ENCODE data around the gene SPOUT1.
"Not testable (repeated sequence)": the region's sequence is repeated elsewhere in the genome, so short reads cannot be mapped to it uniquely, and the experiment has no call there.

SPOUT1 gene

DNA sequence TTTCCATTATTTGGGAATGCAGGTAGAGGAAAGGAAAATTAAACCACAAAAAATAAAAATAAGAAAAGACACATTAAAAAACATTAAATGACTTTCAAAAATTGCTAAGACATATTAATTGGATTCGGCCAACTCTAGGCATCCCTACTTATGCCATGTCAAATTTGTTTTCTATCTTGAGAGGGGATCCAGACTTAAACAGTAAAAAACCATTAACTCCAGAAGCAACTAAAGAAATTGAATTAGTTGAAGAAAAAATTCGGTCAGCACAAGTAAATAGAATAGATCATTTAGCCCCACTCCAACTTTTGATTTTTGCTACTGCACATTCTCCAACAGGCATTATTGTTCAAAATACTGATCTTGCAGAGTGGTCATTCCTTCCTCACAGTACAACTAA, 23.1 kb upstream of the SPOUT1 start:
- not testable (repeated sequence) for H3K36me3 ChIP-seq (ENCODE audit: control insufficient read depth, insufficient read depth, low read length); H3K4me1 ChIP-seq (ENCODE audit: control insufficient read depth, insufficient read depth, low read length); DNase-seq (ENCODE audit: low read depth, low spot score); H3K9me3 ChIP-seq (ENCODE audit: control insufficient read depth, insufficient read depth, low read length); H3K27me3 ChIP-seq (ENCODE audit: control insufficient read depth, insufficient read depth, low read length); H3K27ac ChIP-seq (ENCODE audit: low read length); H3K4me3 ChIP-seq (ENCODE audit: low read length)
- no CpG with 5 or more reads among the region's 2 CpGs for WGBS (ENCODE audit: insufficient coverage, insufficient read length)

DNA sequence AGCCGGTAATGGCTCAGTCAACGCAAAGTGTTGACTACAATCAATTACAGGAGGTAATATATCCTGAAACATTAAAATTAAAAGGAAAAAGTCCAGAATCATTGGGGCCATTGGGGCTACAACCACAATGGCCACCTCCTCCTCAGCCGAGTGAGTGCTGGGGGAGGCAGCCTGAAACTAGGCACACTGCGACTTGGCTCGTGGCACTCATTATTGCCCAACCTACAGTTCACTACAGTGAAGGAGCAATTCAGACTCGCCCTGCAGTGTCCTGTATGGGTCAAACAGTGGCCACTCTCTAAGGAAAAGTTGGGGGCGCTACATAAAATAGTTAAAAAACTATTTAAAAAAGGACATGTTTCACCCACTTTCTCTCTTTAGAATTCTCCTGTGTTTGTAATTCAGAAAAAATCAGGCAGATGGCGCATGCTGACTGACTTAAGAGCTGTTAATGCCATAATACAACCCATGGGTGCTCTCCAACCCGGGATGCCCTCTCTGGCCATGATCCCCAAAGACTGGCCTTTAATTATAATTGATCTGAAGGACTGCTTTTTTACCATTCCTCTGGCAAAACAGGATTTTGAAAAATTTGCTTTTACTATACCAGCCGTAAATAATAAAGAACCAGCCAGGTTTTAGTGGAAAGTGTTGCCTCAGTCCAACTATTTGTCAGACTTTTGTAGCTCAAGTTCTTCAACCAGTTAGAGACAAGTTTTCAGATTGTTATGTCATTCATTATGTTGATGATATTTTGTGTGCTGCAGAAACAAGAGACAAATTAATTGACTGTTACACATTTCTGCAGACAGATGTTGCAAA, 22.4 kb upstream of the SPOUT1 start:
- H3K27ac ChIP-seq (ENCODE audit: low read length); H3K9me3 ChIP-seq (ENCODE audit: control insufficient read depth, insufficient read depth, low read length); H3K4me3 ChIP-seq (ENCODE audit: low read length); H3K4me1 ChIP-seq (ENCODE audit: control insufficient read depth, insufficient read depth, low read length); H3K36me3 ChIP-seq (ENCODE audit: control insufficient read depth, insufficient read depth, low read length); H3K27me3 ChIP-seq (ENCODE audit: control insufficient read depth, insufficient read depth, low read length); DNase-seq (ENCODE audit: low read depth, low spot score): not testable (repeated sequence)
- no CpG with 5 or more reads among the region's 10 CpGs for WGBS (ENCODE audit: insufficient coverage, insufficient read length)

DNA sequence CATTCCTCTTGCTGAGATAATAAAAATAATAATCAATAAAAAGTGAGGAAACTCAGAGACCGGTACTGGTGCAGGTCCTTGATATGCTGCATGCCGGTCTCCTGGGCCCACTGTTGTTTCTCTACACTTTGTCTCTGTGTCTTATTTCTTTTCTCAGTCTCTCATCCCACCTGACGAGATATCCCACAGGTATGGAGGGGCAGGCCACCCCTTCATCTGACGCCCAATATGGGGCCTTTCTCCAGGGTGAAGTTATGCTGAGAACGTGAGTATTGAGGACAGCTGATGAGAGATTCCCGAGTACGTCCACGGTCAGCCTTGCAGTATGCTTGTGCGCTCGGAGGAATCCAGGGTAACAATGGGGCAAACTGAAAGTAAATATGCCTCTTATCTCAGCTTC, 21.4 kb upstream of the SPOUT1 start:
- not testable (repeated sequence) for H3K4me1 ChIP-seq (ENCODE audit: control insufficient read depth, insufficient read depth, low read length); H3K4me3 ChIP-seq (ENCODE audit: low read length); H3K27me3 ChIP-seq (ENCODE audit: control insufficient read depth, insufficient read depth, low read length); H3K36me3 ChIP-seq (ENCODE audit: control insufficient read depth, insufficient read depth, low read length); H3K9me3 ChIP-seq (ENCODE audit: control insufficient read depth, insufficient read depth, low read length); H3K27ac ChIP-seq (ENCODE audit: low read length); DNase-seq (ENCODE audit: low read depth, low spot score)
- no CpG with 5 or more reads among the region's 10 CpGs for WGBS (ENCODE audit: insufficient coverage, insufficient read length)

DNA sequence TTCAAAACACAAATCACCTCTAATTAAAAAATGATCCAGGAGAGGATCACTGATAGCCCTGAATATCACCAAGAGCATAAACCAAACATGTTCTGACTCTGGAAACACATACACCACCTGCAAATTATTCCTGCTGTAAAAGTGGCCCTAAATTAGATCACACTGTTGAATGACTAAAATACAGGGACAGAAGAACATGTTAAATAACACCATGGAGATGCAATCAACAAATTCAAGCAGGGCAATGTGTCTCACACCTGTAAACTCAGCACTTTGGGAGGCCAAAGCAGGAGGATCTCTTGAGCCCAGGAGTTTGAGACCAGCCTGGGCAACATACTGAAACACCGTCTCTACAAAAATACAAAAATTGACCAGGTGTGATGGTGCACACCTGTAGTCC, 18.2 kb upstream of the SPOUT1 start:
- WGBS (ENCODE audit: insufficient coverage, insufficient read length), result no CpG with 5 or more reads among the region's 1 CpG
- Histone ChIP-seq H3K4me1 (ENCODE audit: control insufficient read depth, insufficient read depth, low read length) (no peaks in the 10 kb centered on the region), H3K9me3 (ENCODE audit: control insufficient read depth, insufficient read depth, low read length) (no peaks in the 10 kb centered on the region), H3K27ac (ENCODE audit: low read length) (no peak overlapping the region), H3K36me3 (ENCODE audit: control insufficient read depth, insufficient read depth, low read length) (no peaks in the 10 kb centered on the region), H3K27me3 (ENCODE audit: control insufficient read depth, insufficient read depth, low read length) (no peaks in the 10 kb centered on the region), H3K4me3 (ENCODE audit: low read length) (no peak overlapping the region)
- DNase-seq (ENCODE audit: low read depth, low spot score), result no peak

DNA sequence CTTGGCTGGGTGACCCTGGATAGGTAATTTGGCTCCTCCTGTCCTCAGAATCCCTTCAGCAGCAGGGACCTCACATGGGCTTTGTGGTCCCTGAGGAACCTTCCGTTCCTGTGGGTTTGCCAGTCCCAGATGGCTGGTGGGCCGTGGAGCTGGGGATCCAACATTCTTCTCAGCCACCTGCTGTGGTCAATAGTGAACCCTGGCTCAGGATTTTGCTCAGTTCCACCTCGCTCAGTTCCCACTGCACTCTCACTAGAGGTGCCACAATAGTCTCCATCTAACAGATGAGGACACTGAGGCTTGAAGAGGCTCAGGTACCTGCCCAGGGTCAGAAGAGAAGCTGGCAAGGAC, 17.1 kb upstream of the SPOUT1 start:
- Histone ChIP-seq H3K27me3 (ENCODE audit: control insufficient read depth, insufficient read depth, low read length) (no peaks in the 10 kb centered on the region), H3K27ac (ENCODE audit: low read length) (no peak overlapping the region), H3K4me3 (ENCODE audit: low read length) (no peak overlapping the region), H3K9me3 (ENCODE audit: control insufficient read depth, insufficient read depth, low read length) (no peaks in the 10 kb centered on the region), H3K36me3 (ENCODE audit: control insufficient read depth, insufficient read depth, low read length) (no peaks in the 10 kb centered on the region), H3K4me1 (ENCODE audit: control insufficient read depth, insufficient read depth, low read length) (no peaks in the 10 kb centered on the region)
- no peak for DNase-seq (ENCODE audit: low read depth, low spot score)
- no CpG with 5 or more reads among the region's 3 CpGs for WGBS (ENCODE audit: insufficient coverage, insufficient read length)

DNA sequence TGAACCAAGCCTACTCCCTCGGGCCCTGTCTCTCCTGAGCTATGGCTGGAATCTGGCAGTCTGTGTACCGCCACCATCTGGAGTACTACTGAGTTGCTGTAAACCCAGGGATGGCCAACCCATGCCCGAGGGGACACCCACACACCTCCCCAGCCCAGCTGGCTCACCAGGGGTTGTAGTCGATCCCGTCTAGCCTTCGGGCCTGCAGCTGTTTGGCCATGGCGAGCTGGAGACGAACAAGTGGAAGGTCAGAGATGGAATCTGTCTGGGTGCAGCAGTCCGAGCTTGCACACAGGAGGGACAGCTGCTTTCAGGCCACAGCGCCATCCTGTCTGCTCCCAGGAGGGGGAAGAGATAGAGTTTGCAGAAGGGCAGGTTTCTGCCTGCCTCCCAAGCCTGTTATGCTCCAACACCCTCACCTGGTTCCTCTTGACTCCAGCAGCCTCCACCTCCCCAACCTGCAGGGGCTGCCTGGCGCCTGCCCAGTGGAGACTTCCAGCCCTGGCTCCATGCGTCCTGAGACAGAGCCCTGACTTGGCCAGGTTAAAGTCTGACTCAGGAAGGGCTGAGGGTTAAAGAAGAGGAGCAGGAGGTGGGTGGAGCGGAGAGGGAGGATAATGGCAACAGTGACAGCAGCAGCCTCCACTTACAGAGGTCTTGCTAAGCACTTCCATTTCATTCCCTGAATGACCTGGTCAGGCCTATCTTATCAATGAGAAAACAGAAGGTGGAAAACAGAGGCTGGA, 15.8 kb upstream of the SPOUT1 start:
- H3K4me1 ChIP-seq (ENCODE audit: control insufficient read depth, insufficient read depth, low read length), result no peaks in the 10 kb centered on the region
- WGBS (ENCODE audit: insufficient coverage, insufficient read length), result no CpG with 5 or more reads among the region's 13 CpGs
- no peak overlapping the region for H3K27ac ChIP-seq (ENCODE audit: low read length)
- no peak for DNase-seq (ENCODE audit: low read depth, low spot score)
- no peaks in the 10 kb centered on the region for H3K9me3 ChIP-seq (ENCODE audit: control insufficient read depth, insufficient read depth, low read length)
- H3K27me3 ChIP-seq (ENCODE audit: control insufficient read depth, insufficient read depth, low read length), result no peaks in the 10 kb centered on the region
- no peaks in the 10 kb centered on the region for H3K36me3 ChIP-seq (ENCODE audit: control insufficient read depth, insufficient read depth, low read length)
- no peak overlapping the region for H3K4me3 ChIP-seq (ENCODE audit: low read length)

DNA sequence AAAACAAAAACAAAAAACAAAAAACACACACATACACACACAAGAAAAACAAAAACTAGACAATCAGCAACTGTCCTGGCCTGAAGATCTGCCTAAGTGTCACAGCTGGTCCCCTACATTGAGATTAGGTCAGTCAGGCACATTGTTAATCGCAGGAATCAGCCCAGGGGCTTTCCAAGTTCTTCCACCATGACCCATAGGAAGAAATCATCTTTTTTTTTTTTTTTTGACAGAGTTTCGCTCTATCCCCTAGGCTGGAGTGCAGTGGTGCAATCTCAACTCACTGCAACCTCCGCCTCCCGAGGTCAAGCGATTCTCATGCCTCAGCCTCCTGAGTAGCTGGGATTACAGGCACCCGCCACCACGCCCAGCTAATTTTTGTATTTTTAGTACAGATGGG, 13.6 kb upstream of the SPOUT1 start:
- not testable (repeated sequence) for H3K36me3 ChIP-seq (ENCODE audit: control insufficient read depth, insufficient read depth, low read length); H3K9me3 ChIP-seq (ENCODE audit: control insufficient read depth, insufficient read depth, low read length); H3K4me1 ChIP-seq (ENCODE audit: control insufficient read depth, insufficient read depth, low read length); DNase-seq (ENCODE audit: low read depth, low spot score); H3K27ac ChIP-seq (ENCODE audit: low read length); H3K27me3 ChIP-seq (ENCODE audit: control insufficient read depth, insufficient read depth, low read length); H3K4me3 ChIP-seq (ENCODE audit: low read length)
- WGBS (ENCODE audit: insufficient coverage, insufficient read length), result no CpG with 5 or more reads among the region's 7 CpGs

DNA sequence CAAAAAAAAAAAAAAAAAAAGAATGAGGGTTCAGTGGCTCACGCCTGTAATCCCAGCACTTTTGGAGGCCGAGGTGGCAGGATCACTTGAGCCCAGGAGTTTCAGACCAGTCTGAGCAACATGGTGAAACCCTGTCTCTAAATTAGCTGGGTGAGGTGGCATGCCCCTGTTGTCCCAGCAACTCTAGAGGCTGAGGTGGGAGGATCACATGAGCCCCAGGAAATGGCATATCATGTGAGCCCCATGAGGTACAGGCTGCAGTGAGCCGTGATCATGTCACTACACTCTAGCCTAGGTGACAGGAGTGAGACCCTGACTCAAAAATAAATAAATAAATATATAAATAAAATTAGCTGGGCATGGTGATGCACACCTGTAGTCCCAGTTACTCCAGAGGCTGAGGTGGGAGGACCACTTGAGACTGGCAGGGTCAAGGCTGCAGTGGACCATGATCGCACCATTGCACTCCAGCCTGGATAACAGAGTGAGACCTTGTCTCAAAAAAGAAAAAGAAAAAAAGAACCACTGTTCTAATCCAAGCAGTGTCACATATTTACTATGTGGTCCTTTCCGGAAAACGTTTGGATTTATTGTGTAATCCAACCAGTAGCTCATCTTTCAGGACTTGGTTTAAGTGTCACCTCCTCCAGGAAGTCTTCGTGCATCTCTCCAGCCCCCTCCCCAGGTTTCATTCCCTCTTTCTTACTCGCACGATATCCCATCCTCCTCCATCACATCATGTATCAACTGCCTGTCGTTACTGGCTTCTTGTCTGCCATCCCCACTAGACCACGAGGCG, 12.3 kb upstream of the SPOUT1 start:
- Histone ChIP-seq H3K4me1 (ENCODE audit: control insufficient read depth, insufficient read depth, low read length) (no peaks in the 10 kb centered on the region), H3K27ac (ENCODE audit: low read length) (no peak overlapping the region), H3K27me3 (ENCODE audit: control insufficient read depth, insufficient read depth, low read length) (no peaks in the 10 kb centered on the region), H3K36me3 (ENCODE audit: control insufficient read depth, insufficient read depth, low read length) (no peaks in the 10 kb centered on the region), H3K9me3 (ENCODE audit: control insufficient read depth, insufficient read depth, low read length) (no peaks in the 10 kb centered on the region), H3K4me3 (ENCODE audit: low read length) (no peak overlapping the region)
- DNase-seq (ENCODE audit: low read depth, low spot score), result no peak
- 100% methylated on average over 3 of the region's 12 CpGs for WGBS (ENCODE audit: insufficient coverage, insufficient read length)

DNA sequence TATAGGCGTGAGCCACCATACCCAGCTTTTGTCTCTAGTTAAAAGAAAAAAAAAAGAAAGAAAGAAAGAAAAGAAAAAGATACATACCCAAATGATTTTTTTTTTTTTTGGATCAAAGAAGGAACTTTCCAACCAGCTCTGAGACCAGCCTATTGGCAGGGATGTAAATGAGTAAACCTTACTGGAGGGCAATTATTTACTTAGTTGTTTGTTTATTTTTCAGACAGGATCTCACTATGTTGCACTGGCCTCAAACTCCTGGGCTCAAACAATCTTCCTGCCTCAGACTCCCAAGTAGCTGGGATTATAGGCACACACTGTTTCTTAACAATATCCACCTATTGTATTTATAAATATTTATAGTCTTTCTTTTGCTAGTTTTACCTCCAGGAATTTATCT, 10.9 kb upstream of the SPOUT1 start:
- no peaks in the 10 kb centered on the region for H3K9me3 ChIP-seq (ENCODE audit: control insufficient read depth, insufficient read depth, low read length)
- DNase-seq (ENCODE audit: low read depth, low spot score), result no peak
- WGBS (ENCODE audit: insufficient coverage, insufficient read length), result no CpG with 5 or more reads among the region's 1 CpG
- no peak overlapping the region for H3K27ac ChIP-seq (ENCODE audit: low read length)
- H3K36me3 ChIP-seq (ENCODE audit: control insufficient read depth, insufficient read depth, low read length), result no peaks in the 10 kb centered on the region; the same call in 1 of the 2 replicates
- H3K4me1 ChIP-seq (ENCODE audit: control insufficient read depth, insufficient read depth, low read length), result no peaks in the 10 kb centered on the region
- H3K4me3 ChIP-seq (ENCODE audit: low read length), result no peak overlapping the region
- H3K27me3 ChIP-seq (ENCODE audit: control insufficient read depth, insufficient read depth, low read length), result no peaks in the 10 kb centered on the region

DNA sequence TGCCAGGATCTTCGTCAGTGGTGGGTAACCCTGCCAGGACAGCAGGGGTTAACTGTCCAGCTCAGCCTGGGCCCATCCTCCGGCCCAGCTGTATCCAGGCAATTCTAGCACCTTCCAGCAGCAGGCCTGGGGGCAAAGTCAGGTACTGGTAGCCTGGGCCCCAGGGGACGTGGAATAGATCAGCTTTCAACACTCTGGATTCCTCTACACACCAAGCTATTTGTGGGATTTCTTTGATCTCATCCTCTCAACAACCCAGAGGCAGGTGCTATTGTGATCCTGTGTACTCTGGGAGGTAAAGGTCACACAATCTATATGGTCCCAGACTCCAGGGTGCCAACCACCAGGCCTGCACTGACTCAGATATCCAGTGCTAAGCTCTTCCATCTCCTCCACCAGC, 8.7 kb upstream of the SPOUT1 start:
- Histone ChIP-seq H3K4me1 (ENCODE audit: control insufficient read depth, insufficient read depth, low read length) (no peaks in the 10 kb centered on the region), H3K36me3 (ENCODE audit: control insufficient read depth, insufficient read depth, low read length) (peaks cover 3% of the 10 kb centered on the region; the same call in 1 of the 2 replicates), H3K9me3 (ENCODE audit: control insufficient read depth, insufficient read depth, low read length) (no peaks in the 10 kb centered on the region), H3K27me3 (ENCODE audit: control insufficient read depth, insufficient read depth, low read length) (no peaks in the 10 kb centered on the region), H3K27ac (ENCODE audit: low read length) (no peak overlapping the region), H3K4me3 (ENCODE audit: low read length) (no peak overlapping the region)
- no peak for DNase-seq (ENCODE audit: low read depth, low spot score)
- no CpG with 5 or more reads among the region's 3 CpGs for WGBS (ENCODE audit: insufficient coverage, insufficient read length)

Data from iPS DF 6.9 (cell line).